IMR-90 (cell line): Measurements from ENCODE around the gene SV2C. TPM values are rescaled to one million over a fixed set of nuclear protein-coding genes. Genes with fewer than 3 reads are reported as not detected.

Experiments used
- ATAC-seq: fragments of 200-7000 bp; cut with Tn5 transposase; 2 replicates; pipeline ENCODE4 v1.9.1; 2020; ENCODE audit warnings: low read depth, mild to moderate bottlenecking, moderate library complexity
- BruUV-seq: library from RNA; stranded (reverse); fragments of 400-500 nt; replicated peaks from 2 replicates; lab custom pipeline; 2021; lab: Mats Ljungman, UMichigan
- CTCF ChIA-PET: fragments of 300-600 bp; formaldehyde crosslinking; extraction: SDS; loops from one replicate; lab custom pipeline; 2021; ENCODE audit warnings: antibody characterized with exemption; lab: Yijun Ruan, JAX
- POLR2A ChIA-PET: fragments of 300-600 bp; sonication (Branson Sonifier 250); formaldehyde crosslinking; loops from one replicate; lab custom pipeline; 2022; ENCODE audit warnings: antibody characterized with exemption; ENCODE audit not compliant: unreplicated experiment; lab: Charles Lee
- DNase-seq: peaks from one replicate; pipeline ENCODE4 v3.0.0; 2013
- H2AFZ ChIP-seq: replicated peaks from 2 replicates; pipeline ENCODE3; 2013; ENCODE audit warnings: low read length, mild to moderate bottlenecking; ENCODE audit not compliant: poor library complexity
- H2AK5ac ChIP-seq: 2 replicates; pipeline ENCODE4 v1.6.1; 2013; ENCODE audit warnings: low read depth, low read length, inconsistent platforms
- H2AK9ac ChIP-seq: replicated peaks from 2 replicates; pipeline ENCODE3; 2013; ENCODE audit warnings: mild to moderate bottlenecking, low read depth, low read length, moderate library complexity; ENCODE audit not compliant: poor library complexity
- H2BK120ac ChIP-seq: 2 replicates; pipeline ENCODE4 v1.6.1; 2013; ENCODE audit warnings: low read depth, low read length, inconsistent platforms
- H2BK15ac ChIP-seq: 3 replicates; pipeline ENCODE4 v1.6.1; 2013; ENCODE audit warnings: low read depth, low read length, inconsistent platforms
- H2BK20ac ChIP-seq: 2 replicates; pipeline ENCODE4 v1.6.1; 2013; ENCODE audit warnings: low read depth, mild to moderate bottlenecking, inconsistent platforms, low read length, moderate library complexity
- H2BK5ac ChIP-seq: 2 replicates; pipeline ENCODE4 v1.6.1; 2013; ENCODE audit warnings: mild to moderate bottlenecking, low read depth, low read length, inconsistent platforms; ENCODE audit not compliant: poor library complexity, severe bottlenecking
- H3K14ac ChIP-seq: replicated peaks from 2 replicates; pipeline ENCODE4 v1.6.1; 2013; ENCODE audit warnings: low read depth, low read length, inconsistent platforms
- H3K18ac ChIP-seq: 2 replicates; pipeline ENCODE4 v1.6.1; 2013; ENCODE audit warnings: low read depth, low read length, control low read depth
- H3K23ac ChIP-seq: 2 replicates; pipeline ENCODE4 v1.6.1; 2013; ENCODE audit warnings: low read depth, low read length, inconsistent platforms
- H3K27ac ChIP-seq: 2 replicates; pipeline ENCODE4 v1.5.1; 2013; ENCODE audit warnings: mild to moderate bottlenecking, control low read depth, low read length; ENCODE audit not compliant: insufficient read depth
- H3K27me3 ChIP-seq: 2 replicates; pipeline ENCODE4 v1.6.1; 2013; ENCODE audit warnings: low read length; ENCODE audit not compliant: control insufficient read depth, insufficient read depth
- H3K36me3 ChIP-seq: 2 replicates; pipeline ENCODE4 v1.6.1; 2013; ENCODE audit warnings: low read length, mixed read lengths; ENCODE audit not compliant: control insufficient read depth, insufficient read depth
- H3K4ac ChIP-seq: 2 replicates; pipeline ENCODE4 v1.6.1; 2013; ENCODE audit warnings: low read depth, low read length, inconsistent platforms
- H3K4me1 ChIP-seq: 2 replicates; pipeline ENCODE4 v1.6.1; 2013; ENCODE audit warnings: low read length, mixed read lengths; ENCODE audit not compliant: control insufficient read depth, insufficient read depth
- H3K4me2 ChIP-seq: 2 replicates; pipeline ENCODE4 v1.6.1; 2013; ENCODE audit warnings: low read depth, mild to moderate bottlenecking, control low read depth, low read length, moderate library complexity
- H3K4me3 ChIP-seq: 2 replicates; pipeline ENCODE4 v1.5.1; 2013; ENCODE audit warnings: low read depth, mild to moderate bottlenecking, control low read depth, low read length, moderate library complexity; ENCODE audit not compliant: insufficient read depth
- H3K56ac ChIP-seq: 2 replicates; pipeline ENCODE4 v1.6.1; 2013; ENCODE audit warnings: low read length, inconsistent platforms; ENCODE audit not compliant: insufficient read depth; ENCODE audit errors: extremely low read depth
- H3K79me1 ChIP-seq, 2 experiments: 2 replicates each; pipeline ENCODE4 v1.6.1; 2013; ENCODE audit warnings: low read length in 2 of 2, inconsistent platforms in 1 of 2, low read depth in 1 of 2
- H3K9ac ChIP-seq: 2 replicates; pipeline ENCODE4 v1.6.1; 2013; ENCODE audit warnings: low read depth, low read length, control low read depth
- H3K9me1 ChIP-seq: 2 replicates; pipeline ENCODE4 v1.6.1; 2013; ENCODE audit warnings: low read length, inconsistent platforms; ENCODE audit not compliant: insufficient read depth
- H3K9me3 ChIP-seq: 2 replicates; pipeline ENCODE4 v1.6.1; 2013; ENCODE audit warnings: low read length; ENCODE audit not compliant: control insufficient read depth, insufficient read depth
- H4K20me1 ChIP-seq: 2 replicates; pipeline ENCODE4 v1.6.1; 2013; ENCODE audit warnings: low read length, inconsistent platforms; ENCODE audit not compliant: insufficient read depth
- H4K5ac ChIP-seq: 2 replicates; pipeline ENCODE4 v1.6.1; 2013; ENCODE audit warnings: mild to moderate bottlenecking, low read depth, low read length, control low read depth
- H4K8ac ChIP-seq, 2 experiments: 2 replicates each; pipeline ENCODE4 v1.6.1; 2013; ENCODE audit warnings: low read depth in 2 of 2, low read length in 2 of 2, control low read depth in 1 of 2, inconsistent platforms in 1 of 2
- H4K91ac ChIP-seq: 2 replicates; pipeline ENCODE4 v1.6.1; 2013; ENCODE audit warnings: low read depth, low read length, inconsistent platforms; ENCODE audit not compliant: insufficient read depth
- BHLHE40 ChIP-seq: fragments of 150-350 bp; IDR thresholded peaks from 2 replicates; pipeline ENCODE4 v1.6.1; 2016; ENCODE audit warnings: mild to moderate bottlenecking, low read depth, low read length
- MAFK ChIP-seq: IDR thresholded peaks from 2 replicates; pipeline ENCODE4 v1.6.1; 2012; ENCODE audit warnings: low read depth, low read length, improper control_type of control experiment
- WGBS, 2 experiments: methylation state at CpG; one replicate each; pipeline versions ENCODE4 v1.1.5 to v1.1.7; 2013; ENCODE audit warnings: missing lambda C conversion rate in 2 of 2; ENCODE audit not compliant: insufficient read length in 1 of 2; ENCODE audit errors: extremely low coverage in 2 of 2; 5-methylcytosine and 5-hydroxymethylcytosine counted together
- dilution Hi-C: fragments of 300-500 bp; cut with HindIII; formaldehyde crosslinking; loops from one replicate; pipeline ENCODE4 v1.14.3; 2018; ENCODE audit warnings: low sequenced_read_pairs; ENCODE audit not compliant: unreplicated experiment
- in situ Hi-C: fragments of 300-500 bp; cut with MboI; formaldehyde crosslinking; loops from 3 replicates; pipeline ENCODE4 v1.14.3; 2019; ENCODE audit warnings: low sequenced_read_pairs, inconsistent platforms, mixed read lengths
- intact Hi-C: fragments of 100-400 bp; cut with micrococcal nuclease; formaldehyde crosslinking; loops from 2 replicates; pipeline ENCODE4 v1.10.0; 2022
- polyA plus RNA-seq, 3 experiments: library from polyadenylated mRNA; depleted of rRNA; stranded (reverse); fragments of >200 nt; gene quantifications; 2 replicates each; pipeline ENCODE4 v1.2.3, GENCODE V29; 2012; ENCODE audit warnings: low replicate concordance in 1 of 3
- total RNA-seq: library from RNA; depleted of rRNA; stranded (reverse); fragments of >200 nt; gene quantifications from 2 replicates; pipeline ENCODE4 v1.2.3, GENCODE V29; 2012
- TF ChIP-seq, protein P1 (sequence below): conservative IDR thresholded peaks from 2 replicates; pipeline ENCODE4 v1.5.1; 2012; ENCODE audit warnings: mild to moderate bottlenecking, low read depth, low read length, improper control_type of control experiment

SV2C gene
- total and polyA plus RNA-seq, 2 of the 4 experiments (the other 2 are of a cell fraction) = not detected

DNA sequence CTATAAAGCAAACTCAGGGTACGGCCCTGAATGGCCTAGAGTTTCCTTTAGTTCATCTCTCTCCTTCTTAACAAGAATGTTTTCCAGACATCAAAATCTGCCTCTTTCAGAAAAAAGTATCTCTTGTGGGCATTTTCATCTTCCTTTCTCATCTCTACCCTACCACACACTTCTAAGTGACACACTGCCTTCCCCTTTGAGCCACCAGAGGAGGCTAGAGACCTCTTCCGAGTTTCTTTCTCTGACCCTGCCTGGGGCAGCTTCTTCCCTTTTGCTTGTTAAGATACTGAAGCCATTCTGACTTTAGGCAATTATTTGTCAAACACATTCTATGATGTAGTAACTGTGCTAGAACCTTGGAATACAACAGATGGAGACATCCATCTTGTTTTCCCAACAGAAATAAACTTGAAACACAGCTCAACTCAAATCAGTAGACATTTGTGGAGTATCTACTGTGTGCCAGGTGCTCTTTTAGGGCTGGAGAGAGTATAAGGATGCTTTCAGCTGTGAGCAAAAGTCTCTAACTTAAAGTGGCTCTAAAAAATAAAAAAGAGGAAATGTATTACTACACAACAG is 8.6 kb upstream of the SV2C start:
- Histone ChIP-seq H3K14ac (no peak overlapping the region), H3K36me3 (no peaks in the 10 kb centered on the region), H3K4me2 (no peak overlapping the region), H3K9me1 (no peaks in the 10 kb centered on the region), H3K56ac (no peak overlapping the region), H2AK5ac (no peak overlapping the region), H2BK120ac (no peak overlapping the region), H3K18ac (no peak overlapping the region), H3K27me3 (no peaks in the 10 kb centered on the region), H2BK5ac (no peak overlapping the region), H3K4me3 (no peak overlapping the region), H4K8ac (no peak overlapping the region), H2AFZ (no peak overlapping the region), H2BK15ac (no peak overlapping the region), H4K91ac (no peak overlapping the region), H3K27ac (no peak overlapping the region), H3K23ac (no peak overlapping the region), H2BK20ac (no peak overlapping the region), H3K79me1 (no peaks in the 10 kb centered on the region), H3K9me3 (no peaks in the 10 kb centered on the region), H3K4ac (no peak overlapping the region), H2AK9ac (no peak overlapping the region), H4K20me1 (no peaks in the 10 kb centered on the region), H3K9ac (no peak overlapping the region), H3K4me1 (no peaks in the 10 kb centered on the region), H4K5ac (no peak overlapping the region)
- DNase-seq (no peak), ATAC-seq (no peak)
- in situ Hi-C loops = no loop called here
- ChIA-PET POLR2A (no interaction called here), CTCF (interaction anchor here (0.6 kb wide), 1 partner anchor 352 kb away, joined by 5 read pairs; no protein-coding TSS in a partner anchor)
- intact Hi-C loops = no loop called here
- BruUV-seq = no TSS peak
- dilution Hi-C loops = no loop called here
- TF ChIP-seq MAFK (no peak), BHLHE40 (no peak)
- TF ChIP-seq, protein P1, sequence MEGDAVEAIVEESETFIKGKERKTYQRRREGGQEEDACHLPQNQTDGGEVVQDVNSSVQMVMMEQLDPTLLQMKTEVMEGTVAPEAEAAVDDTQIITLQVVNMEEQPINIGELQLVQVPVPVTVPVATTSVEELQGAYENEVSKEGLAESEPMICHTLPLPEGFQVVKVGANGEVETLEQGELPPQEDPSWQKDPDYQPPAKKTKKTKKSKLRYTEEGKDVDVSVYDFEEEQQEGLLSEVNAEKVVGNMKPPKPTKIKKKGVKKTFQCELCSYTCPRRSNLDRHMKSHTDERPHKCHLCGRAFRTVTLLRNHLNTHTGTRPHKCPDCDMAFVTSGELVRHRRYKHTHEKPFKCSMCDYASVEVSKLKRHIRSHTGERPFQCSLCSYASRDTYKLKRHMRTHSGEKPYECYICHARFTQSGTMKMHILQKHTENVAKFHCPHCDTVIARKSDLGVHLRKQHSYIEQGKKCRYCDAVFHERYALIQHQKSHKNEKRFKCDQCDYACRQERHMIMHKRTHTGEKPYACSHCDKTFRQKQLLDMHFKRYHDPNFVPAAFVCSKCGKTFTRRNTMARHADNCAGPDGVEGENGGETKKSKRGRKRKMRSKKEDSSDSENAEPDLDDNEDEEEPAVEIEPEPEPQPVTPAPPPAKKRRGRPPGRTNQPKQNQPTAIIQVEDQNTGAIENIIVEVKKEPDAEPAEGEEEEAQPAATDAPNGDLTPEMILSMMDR = no peak; the same call in 1 of the 2 replicates
- no CpG with 5 or more reads among the region's 2 CpGs for WGBS, 2 experiments
